Aorta (tissue), 5 donors: ENCODE results near the gene TEAD1. TPM values are rescaled to one million over a fixed set of nuclear protein-coding genes. Genes with fewer than 3 reads are reported as not detected.

Source experiments
- ATAC-seq: fragments of 200-7000 bp; cut with Tn5 transposase; one replicate; pipeline ENCODE4 v1.9.1; 2022; ENCODE audit warnings: moderate library complexity; ENCODE audit not compliant: low FRiP score
- DNase-seq, 2 donors: peaks; one replicate each; pipeline ENCODE4 v3.0.0-alpha.2; 2020
- H3K27ac ChIP-seq, 2 donors: one replicate each; pipeline ENCODE4 v1.5.1; 2013; ENCODE audit warnings: low read length in 2 of 2, mild to moderate bottlenecking in 2 of 2, moderate library complexity in 2 of 2, control low read depth in 1 of 2, inconsistent platforms in 1 of 2, low read depth in 1 of 2
- H3K27me3 ChIP-seq, 2 donors: one replicate each; pipeline ENCODE4 v1.6.1; 2013; ENCODE audit warnings: control low read depth in 1 of 2, low read length in 1 of 2, mild to moderate bottlenecking in 1 of 2, moderate library complexity in 1 of 2; ENCODE audit not compliant: insufficient read depth in 2 of 2, control insufficient read depth in 1 of 2
- H3K36me3 ChIP-seq, 2 donors: one replicate each; pipeline ENCODE4 v1.6.1; 2013; ENCODE audit warnings: control low read depth in 1 of 2, low read length in 1 of 2, mild to moderate bottlenecking in 1 of 2; ENCODE audit not compliant: insufficient read depth in 2 of 2, control insufficient read depth in 1 of 2
- H3K4me1 ChIP-seq, 2 donors: one replicate each; pipeline ENCODE4 v1.6.1; 2013; ENCODE audit warnings: low read length in 2 of 2, control low read depth in 1 of 2, mild to moderate bottlenecking in 1 of 2, moderate library complexity in 1 of 2; ENCODE audit not compliant: insufficient read depth in 2 of 2, control insufficient read depth in 1 of 2
- H3K4me3 ChIP-seq, 2 donors: one replicate each; pipeline ENCODE4 v1.5.1; 2013; ENCODE audit warnings: low read length in 2 of 2, control low read depth in 1 of 2, mild to moderate bottlenecking in 1 of 2
- H3K9me3 ChIP-seq: one replicate; pipeline ENCODE4 v1.6.1; 2013; ENCODE audit warnings: mild to moderate bottlenecking, low read length; ENCODE audit not compliant: control insufficient read depth
- WGBS, 2 donors: extraction: QIAGEN DNeasy Blood & Tissue Kit; methylation state at CpG; one replicate each; pipeline ENCODE4 v1.1.7; 2013; 5-methylcytosine and 5-hydroxymethylcytosine counted together
- intact Hi-C, 2 donors: fragments of 100-400 bp; cut with DNase I; formaldehyde crosslinking; loops; one replicate each; pipeline versions ENCODE4 v1.14.2 to v1.15.0; 2022
- polyA plus RNA-seq, 2 donors: library from polyadenylated mRNA; stranded (reverse); fragments of 200-250 nt; gene quantifications; one replicate each; pipeline ENCODE4 v1.2.3, GENCODE V29; 2013
- total RNA-seq, 2 donors: library from RNA; stranded (reverse); fragmentation: NEBNext Ultra II Directional; extraction: Animal tissue kit (Norgen Biotek cat#: 25700); gene quantifications; one replicate each; pipeline ENCODE4 v1.2.1, GENCODE V29; 2021
- donor health status: healthy with polysubstance abuse.
- donor health status: Bipolar disorder and iron deficiency.
- donor health status: DM: no; HTN: no; CAD: no.
- donor health status: DM: no; HTN: no; CAD: no.
- donor health status: DM: yes; HTN: yes; CAD: no.

The TEAD1 gene
- total and polyA plus RNA-seq, 4 donors, result 10.8 to 64.9 (median 34.3) TPM

DNA sequence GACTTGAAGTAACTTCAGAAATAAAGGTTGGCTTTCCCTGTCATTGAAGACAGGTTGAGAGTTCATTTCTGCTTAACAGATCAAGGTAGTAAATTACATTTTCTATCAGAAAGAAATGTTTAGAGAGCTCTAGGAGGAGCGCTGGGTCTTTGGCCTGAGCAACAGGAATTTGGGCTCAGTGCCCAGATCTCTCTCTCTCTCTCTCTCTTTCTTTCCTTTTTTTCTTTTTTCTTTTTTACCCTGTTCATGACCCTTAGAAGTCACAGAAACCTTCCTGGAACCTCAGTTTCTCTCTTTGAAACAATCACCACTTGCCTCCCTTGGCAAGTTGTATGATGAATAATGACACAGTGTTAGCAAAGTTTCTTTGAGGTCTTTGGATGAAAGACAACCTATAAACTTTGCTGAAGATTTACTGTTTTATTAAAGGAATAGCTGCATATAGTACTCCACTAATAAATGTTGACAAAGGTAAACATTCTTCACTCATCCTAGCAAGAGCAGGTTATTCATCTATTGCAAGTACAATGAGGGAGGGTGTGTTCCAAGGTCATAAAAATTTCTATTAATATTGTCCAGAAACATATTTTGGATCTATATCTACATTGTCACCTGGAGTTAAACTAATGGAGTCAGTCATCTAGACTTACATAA, 299.4 kb downstream of the TEAD1 start:
- 13 to 14% methylated on average over 1 of the region's 1 CpG for WGBS, 2 donors
- Histone ChIP-seq H3K4me3 (no peak overlapping the region), H3K27me3 (no peaks in the 10 kb centered on the region), H3K4me1 (no peaks in the 10 kb centered on the region), H3K9me3 (no peaks in the 10 kb centered on the region), H3K27ac (no peak overlapping the region), H3K36me3 (no peaks in the 10 kb centered on the region)
- ATAC-seq (no peak), DNase-seq (no peak)
- intact Hi-C loops, result no loop called here

DNA sequence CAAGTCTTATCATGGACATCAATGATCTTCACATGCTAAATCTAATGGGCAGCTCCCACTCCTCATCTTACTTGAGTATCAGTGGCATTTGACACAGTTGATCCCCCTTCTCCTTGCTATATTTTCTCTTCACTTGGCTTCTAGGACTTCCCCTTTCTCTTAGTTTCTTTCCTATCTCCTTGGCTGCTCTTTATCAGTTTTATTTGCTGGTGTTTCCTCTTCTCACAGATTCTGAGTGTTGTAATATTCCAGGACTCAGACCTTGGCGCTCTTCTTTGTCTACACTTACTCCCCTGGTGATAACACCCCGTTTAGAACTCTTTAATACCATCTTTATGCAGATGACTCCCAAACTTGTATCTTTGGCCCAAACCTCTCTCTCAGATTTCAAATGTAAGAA, 301.0 kb downstream of the TEAD1 start:
- H3K4me1 ChIP-seq, result no peaks in the 10 kb centered on the region
- WGBS, 2 donors, result 33 to 42% methylated on average over 2 of the region's 2 CpGs
- no peak overlapping the region for H3K4me3 ChIP-seq
- no peaks in the 10 kb centered on the region for H3K36me3 ChIP-seq
- H3K27me3 ChIP-seq, result no peaks in the 10 kb centered on the region
- no peak overlapping the region for H3K27ac ChIP-seq
- no peaks in the 10 kb centered on the region for H3K9me3 ChIP-seq
- intact Hi-C loops, result no loop called here
- ATAC-seq (no peak), DNase-seq (no peak)

DNA sequence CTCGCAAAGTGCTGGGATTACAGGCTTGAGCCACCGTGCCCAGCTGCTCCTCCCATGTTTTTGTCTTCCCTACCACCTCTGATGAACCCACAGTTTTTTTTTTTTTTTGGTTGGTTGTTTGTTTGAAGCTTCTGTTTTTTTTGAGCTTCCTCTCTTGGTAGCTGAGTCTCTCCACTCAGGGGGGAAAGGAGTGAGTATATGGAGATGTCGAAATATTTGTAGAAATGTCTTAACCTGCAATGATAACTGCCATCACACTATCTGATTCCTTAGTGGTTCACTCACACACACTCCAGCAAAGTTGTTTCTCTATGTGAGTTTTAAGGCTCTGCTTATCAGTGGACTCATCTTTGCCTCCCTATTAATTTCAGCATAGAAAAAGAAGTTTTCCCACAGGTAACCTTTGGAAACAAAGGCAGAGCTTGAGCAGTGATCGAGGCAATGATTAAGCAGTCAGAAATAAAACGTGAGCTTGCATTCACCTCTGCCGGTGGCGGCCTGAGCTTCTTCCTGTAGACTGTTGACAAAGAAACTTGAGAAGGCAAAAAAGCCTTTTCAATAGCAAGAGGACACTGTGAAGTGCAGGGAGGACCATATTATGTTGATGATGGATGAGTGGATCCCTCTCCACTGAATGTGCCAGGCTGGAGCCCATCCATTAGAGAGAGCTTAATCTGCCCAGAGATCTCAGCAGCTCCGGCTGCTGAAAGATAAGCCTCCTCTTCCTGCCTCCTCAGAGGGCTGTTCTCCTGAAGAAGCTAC, 305.9 kb downstream of the TEAD1 start:
- ATAC-seq (no peak), DNase-seq (no peak)
- Histone ChIP-seq H3K9me3 (no peaks in the 10 kb centered on the region), H3K4me3 (no peak overlapping the region), H3K36me3 (no peaks in the 10 kb centered on the region), H3K27me3 (no peaks in the 10 kb centered on the region), H3K27ac (no peak overlapping the region), H3K4me1 (no peaks in the 10 kb centered on the region)
- intact Hi-C loops, result no loop called here
- WGBS, 2 donors, result 37 to 44% methylated on average over 8 of the region's 8 CpGs

DNA sequence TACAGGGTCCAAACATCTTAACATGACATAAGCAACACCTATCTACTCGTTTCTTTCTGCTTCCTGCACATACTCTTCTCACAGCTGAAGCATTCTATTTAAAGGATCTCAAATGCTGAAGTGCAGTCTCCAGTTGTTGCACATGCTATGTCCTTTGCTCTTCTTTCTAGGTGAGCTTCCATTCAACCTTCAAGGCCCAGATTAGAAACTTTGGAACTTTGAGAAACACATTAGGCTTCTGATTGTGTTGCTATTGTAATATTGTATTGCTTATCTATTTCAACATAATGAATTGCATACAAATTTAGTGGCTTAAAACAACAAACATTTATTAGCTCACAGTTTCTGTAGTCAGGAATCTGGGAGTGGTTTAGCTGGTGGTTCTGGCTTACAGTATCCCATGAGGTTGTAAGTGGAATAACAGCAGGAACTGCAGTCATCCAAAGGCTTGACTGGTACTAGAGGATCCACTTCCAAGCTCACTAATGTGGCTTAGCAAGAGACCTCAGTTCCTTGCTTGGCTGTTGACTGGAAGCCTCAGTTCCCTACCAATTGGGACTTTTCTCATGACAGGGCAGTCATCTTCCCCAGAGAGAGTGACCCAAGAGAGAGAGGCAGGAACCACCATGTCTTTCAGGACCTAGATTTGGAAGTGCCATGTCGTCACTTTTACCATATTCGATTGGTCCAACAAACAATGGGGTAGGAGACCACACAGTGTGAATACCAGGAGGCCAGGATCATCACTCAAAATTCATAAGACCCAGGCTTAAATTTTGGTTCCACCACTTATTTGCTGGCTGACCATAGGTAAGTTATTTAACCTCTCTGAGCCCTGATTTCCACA, 307.7 kb downstream of the TEAD1 start:
- Histone ChIP-seq H3K4me1 (no peaks in the 10 kb centered on the region), H3K36me3 (no peaks in the 10 kb centered on the region), H3K27me3 (peaks cover 0 to 2% of the 10 kb centered on the region in 2 donors), H3K27ac (no peak overlapping the region), H3K4me3 (no peak overlapping the region), H3K9me3 (no peaks in the 10 kb centered on the region)
- 76 to 79% methylated on average over 3 of the region's 3 CpGs for WGBS, 2 donors
- no peak for ATAC-seq
- DNase-seq, result no peak
- intact Hi-C loops, result no loop called here

DNA sequence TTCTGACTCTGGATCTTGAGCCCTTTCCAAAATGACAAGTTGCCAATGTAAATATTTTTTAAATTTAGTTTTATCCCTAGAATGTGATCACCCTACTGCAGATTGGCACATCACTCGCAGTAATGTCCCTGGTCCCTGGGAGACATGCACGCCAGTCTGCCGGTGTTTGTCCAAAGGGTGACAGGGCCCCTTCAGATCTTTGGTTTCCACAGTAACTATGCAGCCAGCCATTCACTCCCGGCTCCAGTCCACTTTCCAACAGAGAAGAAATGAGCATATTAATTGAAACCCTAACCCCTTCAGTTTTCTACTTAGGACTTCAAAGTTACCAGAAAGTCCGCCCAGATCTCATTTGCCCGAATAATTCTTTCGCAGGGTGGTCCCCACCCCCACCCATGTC, 309.1 kb downstream of the TEAD1 start:
- Histone ChIP-seq H3K36me3 (no peaks in the 10 kb centered on the region), H3K27ac (no peak overlapping the region)
- intact Hi-C loops, result no loop called here

DNA sequence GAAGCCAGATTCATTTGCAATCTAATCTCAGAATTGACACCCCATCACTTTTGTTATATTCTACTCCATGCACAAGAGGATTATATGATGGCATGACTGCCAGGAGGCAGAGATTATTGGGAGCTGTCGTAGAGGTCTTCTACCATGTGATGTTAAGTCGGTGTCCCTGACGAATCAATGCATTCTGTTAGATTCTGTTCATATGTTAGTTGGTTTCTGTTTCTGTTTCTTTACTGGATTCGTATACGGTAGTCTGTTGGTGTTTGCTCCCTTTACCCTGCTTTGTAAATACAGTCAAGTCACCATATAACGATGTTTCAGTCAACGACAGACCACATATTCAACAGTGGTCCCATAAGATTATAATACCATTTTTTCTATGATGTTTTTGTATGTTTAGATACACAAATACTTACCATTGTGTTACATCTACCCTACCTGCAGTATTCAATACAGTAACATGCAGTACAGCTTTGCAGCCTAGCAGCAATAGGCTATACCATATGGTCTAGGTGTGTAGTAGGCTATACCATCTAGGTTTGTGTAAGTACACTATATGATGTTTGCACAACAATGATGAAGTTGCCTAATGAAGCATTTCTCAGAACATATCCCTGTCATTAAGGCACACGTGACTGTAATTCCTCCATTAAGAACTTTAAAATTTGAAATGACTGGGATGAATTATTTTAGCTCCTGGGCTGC, 312.1 kb downstream of the TEAD1 start:
- peaks cover 0 to 2% of the 10 kb centered on the region in 2 donors for H3K27me3 ChIP-seq
- intact Hi-C loops, result no loop called here
- H3K36me3 ChIP-seq, result no peaks in the 10 kb centered on the region
- H3K4me3 ChIP-seq, result no peak overlapping the region
- DNase-seq (no peak), ATAC-seq (no peak)
- H3K4me1 ChIP-seq, result no peaks in the 10 kb centered on the region
- H3K27ac ChIP-seq, result no peak overlapping the region
- no peaks in the 10 kb centered on the region for H3K9me3 ChIP-seq
- 87 to 88% methylated on average over 8 of the region's 8 CpGs for WGBS, 2 donors

More for the DNA sequence above, 309.1 kb downstream of the TEAD1 start:
- H3K4me3 ChIP-seq, result no peak overlapping the region
- ATAC-seq (no peak), DNase-seq (no peak)
- 50 to 57% methylated on average over 7 of the region's 7 CpGs for WGBS, 2 donors
- H3K27me3 ChIP-seq, result peaks cover 0 to 2% of the 10 kb centered on the region in 2 donors
- no peaks in the 10 kb centered on the region for H3K9me3 ChIP-seq
- H3K4me1 ChIP-seq, result no peaks in the 10 kb centered on the region

DNA sequence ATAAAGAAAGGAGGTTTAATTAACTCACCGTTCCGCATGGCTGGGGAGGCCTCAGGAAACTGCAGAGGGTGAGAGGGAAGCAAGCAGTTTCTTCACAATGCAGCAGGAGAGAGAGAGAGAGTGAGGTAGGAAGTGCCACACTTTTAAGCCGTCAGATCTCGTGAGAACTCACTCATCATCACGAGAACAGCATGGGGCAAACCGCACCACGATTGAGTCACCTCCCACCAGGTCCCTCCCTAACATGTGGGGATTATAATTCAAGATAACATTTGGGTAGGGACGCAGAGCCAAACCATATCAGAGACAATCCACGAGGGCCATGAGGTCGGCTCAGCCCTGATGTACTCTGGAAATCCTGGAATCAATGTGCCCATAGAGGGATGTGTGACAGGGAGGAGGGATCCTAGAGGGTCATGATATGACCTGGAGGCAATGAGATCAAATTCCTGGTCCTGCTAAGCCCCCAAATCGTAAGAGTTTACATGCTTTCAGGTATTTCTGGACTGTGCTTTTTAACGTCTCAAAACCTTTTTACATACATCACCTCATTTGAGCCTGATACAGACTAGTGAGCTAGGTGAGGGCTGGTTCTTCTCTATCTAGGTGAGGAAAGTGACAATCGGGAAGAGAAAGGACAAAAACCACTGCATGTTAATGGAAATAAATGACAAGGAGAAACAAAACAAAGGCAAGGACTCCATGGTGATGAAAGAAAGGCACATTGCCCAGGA, 315.4 kb downstream of the TEAD1 start:
- intact Hi-C loops, result no loop called here
- Histone ChIP-seq H3K27me3 (peaks cover 0 to 2% of the 10 kb centered on the region in 2 donors), H3K9me3 (no peaks in the 10 kb centered on the region), H3K4me1 (no peaks in the 10 kb centered on the region), H3K4me3 (no peak overlapping the region), H3K27ac (no peak overlapping the region), H3K36me3 (no peaks in the 10 kb centered on the region)
- ATAC-seq (no peak), DNase-seq (no peak)
- WGBS, 2 donors, result 68 to 81% methylated on average over 13 of the region's 13 CpGs

DNA sequence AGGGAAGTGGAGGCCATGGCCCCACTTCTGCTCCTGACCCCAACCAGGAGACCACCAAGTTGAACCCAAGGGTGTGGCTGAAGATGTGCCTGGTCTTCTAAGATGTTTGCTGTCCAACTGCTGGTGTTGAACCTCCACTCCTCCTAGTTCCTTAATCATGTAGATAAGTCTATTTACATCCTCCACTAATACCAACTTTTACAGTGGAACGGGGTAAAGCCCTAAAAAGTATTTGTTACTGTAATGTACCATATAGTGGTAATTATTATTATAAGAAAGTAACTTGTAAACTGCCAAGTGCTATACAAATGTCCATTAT, 315.9 kb downstream of the TEAD1 start:
- H3K36me3 ChIP-seq, result no peaks in the 10 kb centered on the region
- no peaks in the 10 kb centered on the region for H3K9me3 ChIP-seq
- WGBS, 2 donors, result 83 to 88% methylated on average over 1 of the region's 1 CpG
- no peak overlapping the region for H3K4me3 ChIP-seq
- intact Hi-C loops, result no loop called here
- H3K27me3 ChIP-seq, result peaks cover 0 to 2% of the 10 kb centered on the region in 2 donors
- ATAC-seq, result no peak
- H3K4me1 ChIP-seq, result no peaks in the 10 kb centered on the region
- DNase-seq, result no peak
- H3K27ac ChIP-seq, result no peak overlapping the region
